BE2C (cell line): Measurements from ENCODE around the gene FYN.

Experiments
- DNase-seq: peaks from one replicate; pipeline ENCODE4 v3.0.0-alpha.2; 2020
- H3K27me3 ChIP-seq: fragments of 250-450 bp; sonication (Bioruptor Pico); 2 replicates; pipeline ENCODE4 v1.5.1; 2020; ENCODE audit warnings: mild to moderate bottlenecking
- H3K36me3 ChIP-seq: fragments of 250-450 bp; sonication (Bioruptor Pico); 2 replicates; pipeline ENCODE4 v1.5.1; 2020; ENCODE audit warnings: mild to moderate bottlenecking
- H3K4me1 ChIP-seq: fragments of 250-450 bp; sonication (Bioruptor Pico); 2 replicates; pipeline ENCODE4 v1.5.1; 2020
- H3K4me3 ChIP-seq: 2 replicates; pipeline ENCODE4 v1.5.1; 2011; ENCODE audit warnings: low read depth, low read length
- H3K9me3 ChIP-seq: fragments of 250-450 bp; sonication (Bioruptor Pico); 2 replicates; pipeline ENCODE4 v1.5.1; 2020
- TF ChIP-seq, protein P1 (sequence below): IDR thresholded peaks from 2 replicates; pipeline ENCODE4 v1.5.1; 2012; ENCODE audit warnings: mild to moderate bottlenecking, low read depth, low read length

Gene FYN

DNA sequence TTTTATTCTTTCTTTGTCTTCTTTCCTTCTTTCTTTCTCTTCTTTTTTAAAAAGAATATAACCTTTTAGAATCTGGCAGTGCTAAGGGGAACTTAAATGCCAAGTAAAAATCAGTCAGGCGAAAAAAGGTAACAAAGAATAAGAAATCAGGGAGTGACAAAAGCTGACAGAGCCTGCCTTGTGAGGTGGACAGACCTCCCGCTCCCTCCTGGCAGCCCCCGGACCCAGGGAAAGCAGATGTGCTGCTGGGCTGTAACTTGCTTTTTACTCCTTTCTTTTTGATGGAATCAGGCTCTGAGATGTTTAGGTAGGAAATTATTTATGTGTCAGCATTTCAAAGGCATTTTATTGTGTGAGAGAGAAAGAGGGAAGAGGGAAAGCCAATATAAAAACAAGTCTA, 172.1 kb downstream of the FYN start:
- DNase-seq, result no peak
- Histone ChIP-seq H3K36me3 (peaks cover 27% of the 10 kb centered on the region), H3K27me3 (no peaks in the 10 kb centered on the region), H3K4me3 (no peak overlapping the region), H3K4me1 (peaks cover 5% of the 10 kb centered on the region; the same call in 1 of the 2 replicates), H3K9me3 (no peaks in the 10 kb centered on the region)
- TF ChIP-seq, protein P1, sequence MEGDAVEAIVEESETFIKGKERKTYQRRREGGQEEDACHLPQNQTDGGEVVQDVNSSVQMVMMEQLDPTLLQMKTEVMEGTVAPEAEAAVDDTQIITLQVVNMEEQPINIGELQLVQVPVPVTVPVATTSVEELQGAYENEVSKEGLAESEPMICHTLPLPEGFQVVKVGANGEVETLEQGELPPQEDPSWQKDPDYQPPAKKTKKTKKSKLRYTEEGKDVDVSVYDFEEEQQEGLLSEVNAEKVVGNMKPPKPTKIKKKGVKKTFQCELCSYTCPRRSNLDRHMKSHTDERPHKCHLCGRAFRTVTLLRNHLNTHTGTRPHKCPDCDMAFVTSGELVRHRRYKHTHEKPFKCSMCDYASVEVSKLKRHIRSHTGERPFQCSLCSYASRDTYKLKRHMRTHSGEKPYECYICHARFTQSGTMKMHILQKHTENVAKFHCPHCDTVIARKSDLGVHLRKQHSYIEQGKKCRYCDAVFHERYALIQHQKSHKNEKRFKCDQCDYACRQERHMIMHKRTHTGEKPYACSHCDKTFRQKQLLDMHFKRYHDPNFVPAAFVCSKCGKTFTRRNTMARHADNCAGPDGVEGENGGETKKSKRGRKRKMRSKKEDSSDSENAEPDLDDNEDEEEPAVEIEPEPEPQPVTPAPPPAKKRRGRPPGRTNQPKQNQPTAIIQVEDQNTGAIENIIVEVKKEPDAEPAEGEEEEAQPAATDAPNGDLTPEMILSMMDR, result no peak

DNA sequence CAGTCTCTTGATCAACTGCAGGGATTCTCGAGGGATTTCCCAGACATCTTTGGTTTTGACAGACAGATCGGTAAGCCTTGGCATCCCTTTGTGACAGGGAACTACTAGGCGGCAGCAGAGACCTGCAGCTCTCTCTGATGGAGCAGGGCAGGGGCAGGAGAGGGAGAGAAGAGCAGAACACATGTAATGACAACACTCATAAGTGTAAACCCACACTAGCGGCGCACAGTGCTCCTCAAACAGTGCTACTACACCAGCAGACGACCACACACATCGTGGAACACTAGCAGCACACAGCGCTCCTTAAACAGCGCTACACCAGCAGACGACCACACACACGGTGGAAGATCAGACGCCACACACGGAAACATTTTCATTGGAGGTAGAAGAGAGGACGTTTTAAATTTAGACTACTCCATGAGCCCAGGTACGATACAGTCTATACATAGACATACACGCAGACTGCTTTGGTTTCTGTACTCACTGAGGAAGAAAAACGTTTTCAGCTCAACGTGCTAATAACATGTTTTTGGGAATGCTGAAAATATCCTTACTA, 173.0 kb downstream of the FYN start:
- no peak overlapping the region for H3K4me3 ChIP-seq
- peaks cover 5% of the 10 kb centered on the region; the same call in 1 of the 2 replicates for H3K4me1 ChIP-seq
- DNase-seq, result no peak
- H3K36me3 ChIP-seq, result peaks cover 29% of the 10 kb centered on the region
- TF ChIP-seq, protein P1, result no peak
- H3K9me3 ChIP-seq, result no peaks in the 10 kb centered on the region
- no peaks in the 10 kb centered on the region for H3K27me3 ChIP-seq

DNA sequence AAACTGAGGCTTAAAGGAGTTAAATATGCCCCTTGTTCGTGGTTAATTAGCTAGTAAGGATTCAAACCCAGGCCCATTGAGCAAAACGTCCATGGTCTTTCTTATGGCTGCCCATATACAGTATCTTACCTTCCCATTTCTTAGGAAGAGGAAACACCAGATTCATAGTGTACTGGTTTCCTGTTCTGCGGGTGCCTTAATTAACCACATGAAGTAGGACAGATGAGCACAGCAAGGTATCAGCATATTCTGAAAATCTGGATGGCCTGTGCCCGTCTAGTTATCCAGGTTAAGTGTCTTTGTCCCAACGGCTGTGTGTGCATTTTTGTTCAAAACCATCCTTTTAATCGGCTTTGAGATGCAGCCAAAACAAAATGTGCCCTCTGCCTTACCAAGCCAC, 174.1 kb downstream of the FYN start:
- Histone ChIP-seq H3K9me3 (no peaks in the 10 kb centered on the region), H3K4me3 (no peak overlapping the region), H3K27me3 (no peaks in the 10 kb centered on the region), H3K36me3 (peaks cover 32% of the 10 kb centered on the region), H3K4me1 (peaks cover 5% of the 10 kb centered on the region; the same call in 1 of the 2 replicates)
- DNase-seq, result no peak
- TF ChIP-seq, protein P1, result no peak

DNA sequence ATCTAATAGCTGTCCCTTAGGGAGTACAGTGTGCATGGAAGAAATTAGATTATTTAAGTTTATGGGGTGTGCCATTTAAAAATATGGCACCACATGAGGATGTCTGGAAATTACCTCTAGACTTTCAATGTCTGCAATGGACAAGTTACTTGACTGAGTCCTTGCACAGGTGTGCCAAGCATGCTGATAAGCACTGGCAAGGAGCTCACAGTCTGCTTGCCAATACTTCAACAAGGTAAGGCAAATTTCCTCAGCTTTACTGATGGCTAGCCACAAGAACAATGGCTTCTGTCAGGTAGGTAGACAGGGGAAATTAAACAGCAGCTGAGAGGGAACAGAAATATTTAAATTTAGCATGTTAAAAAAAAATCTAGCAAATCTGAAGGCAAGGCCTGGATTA, 176.4 kb downstream of the FYN start:
- no peak for DNase-seq
- Histone ChIP-seq H3K27me3 (no peaks in the 10 kb centered on the region), H3K9me3 (no peaks in the 10 kb centered on the region), H3K36me3 (peaks cover 43% of the 10 kb centered on the region), H3K4me3 (no peak overlapping the region), H3K4me1 (peaks cover 11% of the 10 kb centered on the region)
- TF ChIP-seq, protein P1, result no peak

DNA sequence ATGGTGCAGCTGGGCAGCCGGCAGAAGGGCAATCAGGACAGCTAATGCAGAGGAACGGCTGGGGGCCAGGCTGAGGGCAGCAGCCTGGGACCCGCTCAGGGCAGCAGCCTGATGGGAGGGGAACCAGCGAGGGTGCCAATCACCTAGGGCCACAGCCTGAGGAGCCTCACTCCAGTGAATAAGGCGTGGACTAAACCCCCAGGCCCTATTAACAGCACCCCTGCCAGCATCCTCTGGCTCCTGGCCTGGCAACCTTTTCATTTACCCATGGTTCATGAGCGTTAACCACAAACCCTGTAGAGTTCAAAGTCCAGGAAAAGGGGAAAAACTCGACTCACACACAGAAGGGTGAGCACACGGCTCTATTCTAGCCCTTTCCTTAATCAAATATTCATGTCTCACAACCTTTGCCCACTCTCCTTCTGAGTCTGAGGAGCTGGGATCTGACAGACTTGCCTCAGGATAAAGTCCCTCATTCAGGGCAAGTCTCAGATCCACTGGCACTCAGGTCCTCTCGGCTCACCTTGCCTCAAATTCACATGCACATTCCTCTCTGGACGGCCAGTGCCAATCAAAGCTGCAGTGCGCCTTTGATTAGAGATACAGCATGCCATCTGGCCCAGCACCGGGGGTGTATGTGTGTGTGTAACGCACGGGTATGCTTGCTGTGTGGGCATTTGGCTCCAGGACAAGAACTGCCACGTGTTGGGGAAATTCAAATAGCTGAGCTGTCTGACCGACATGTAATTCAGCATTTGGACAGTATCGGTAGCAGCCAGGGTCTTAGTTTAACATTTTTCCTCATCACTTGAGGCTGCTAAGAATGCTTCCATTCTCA, 180.7 kb downstream of the FYN start:
- peak; percentile 36 for DNase-seq
- H3K4me3 ChIP-seq, result no peak overlapping the region
- no peaks in the 10 kb centered on the region for H3K9me3 ChIP-seq
- peaks cover 46% of the 10 kb centered on the region for H3K36me3 ChIP-seq
- peaks cover 20% of the 10 kb centered on the region for H3K4me1 ChIP-seq
- TF ChIP-seq, protein P1, result no peak
- no peaks in the 10 kb centered on the region for H3K27me3 ChIP-seq
